Measurements from ENCODE around the gene SERPINB6. TPM values are rescaled to one million over a fixed set of nuclear protein-coding genes. Genes with fewer than 3 reads are reported as not detected.

The SERPINB6 gene
- total and polyA plus RNA-seq, 9 of the 15 experiments (the other 6 are each of a cell fraction or from before 2014, with no cell fraction given), result 86.6 to 211 (median 143) TPM

DNA sequence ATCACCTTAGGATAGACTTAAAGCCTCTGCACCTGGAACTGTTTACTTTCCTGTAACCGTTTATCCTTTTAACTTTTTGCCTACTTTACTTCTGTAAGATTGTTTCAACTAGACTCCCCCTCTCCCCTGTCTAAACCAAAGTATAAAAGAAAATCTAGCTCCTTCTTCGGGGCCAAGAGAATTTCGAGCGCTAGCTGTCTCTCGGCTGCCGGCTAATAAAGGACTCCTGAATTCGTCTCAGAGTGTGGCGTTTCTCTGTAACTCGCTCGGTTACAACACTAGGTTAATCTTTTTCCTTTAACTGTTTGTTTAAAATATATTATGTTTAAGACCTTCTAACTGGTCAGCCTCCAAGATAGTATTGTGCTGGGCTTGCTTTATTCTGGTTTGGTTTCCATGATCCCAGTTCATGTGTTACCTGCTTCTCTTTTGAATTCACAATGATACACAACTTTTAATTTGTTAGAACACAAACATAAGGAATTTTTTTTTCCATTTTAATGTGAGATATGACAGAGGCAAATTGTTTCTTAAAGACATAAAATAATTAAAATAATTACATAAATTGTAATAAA, 19.7 kb upstream of the SERPINB6 start (continued):
- TF ChIP-seq ZKSCAN8 (CRISPR knock-in tag; IDR thresholded peaks at IDR 0.05) (no peak), CTBP1 (IDR thresholded peaks at IDR 0.05; ENCODE audit: borderline replicate concordance) (0 out of 2 replicates have a peak, but pooled peaks have one; percentile 11), ZNF316 (IDR thresholded peaks at IDR 0.05) (peak; percentile 58; the same call in 1 of the 2 replicates), NCOA6 (IDR thresholded peaks at IDR 0.05) (peak; percentile 57; the same call in 1 of the 2 replicates), POLR2G (IDR thresholded peaks at IDR 0.05; ENCODE audit: low read depth, low read length) (0 out of 2 replicates have a peak, but pooled peaks have one; percentile 6), ARNT (IDR thresholded peaks at IDR 0.05) (0 out of 4 replicates have a peak, but pooled peaks of 1 of the 2 experiments have one; percentile 2)
- TF ChIP-seq, protein P1, sequence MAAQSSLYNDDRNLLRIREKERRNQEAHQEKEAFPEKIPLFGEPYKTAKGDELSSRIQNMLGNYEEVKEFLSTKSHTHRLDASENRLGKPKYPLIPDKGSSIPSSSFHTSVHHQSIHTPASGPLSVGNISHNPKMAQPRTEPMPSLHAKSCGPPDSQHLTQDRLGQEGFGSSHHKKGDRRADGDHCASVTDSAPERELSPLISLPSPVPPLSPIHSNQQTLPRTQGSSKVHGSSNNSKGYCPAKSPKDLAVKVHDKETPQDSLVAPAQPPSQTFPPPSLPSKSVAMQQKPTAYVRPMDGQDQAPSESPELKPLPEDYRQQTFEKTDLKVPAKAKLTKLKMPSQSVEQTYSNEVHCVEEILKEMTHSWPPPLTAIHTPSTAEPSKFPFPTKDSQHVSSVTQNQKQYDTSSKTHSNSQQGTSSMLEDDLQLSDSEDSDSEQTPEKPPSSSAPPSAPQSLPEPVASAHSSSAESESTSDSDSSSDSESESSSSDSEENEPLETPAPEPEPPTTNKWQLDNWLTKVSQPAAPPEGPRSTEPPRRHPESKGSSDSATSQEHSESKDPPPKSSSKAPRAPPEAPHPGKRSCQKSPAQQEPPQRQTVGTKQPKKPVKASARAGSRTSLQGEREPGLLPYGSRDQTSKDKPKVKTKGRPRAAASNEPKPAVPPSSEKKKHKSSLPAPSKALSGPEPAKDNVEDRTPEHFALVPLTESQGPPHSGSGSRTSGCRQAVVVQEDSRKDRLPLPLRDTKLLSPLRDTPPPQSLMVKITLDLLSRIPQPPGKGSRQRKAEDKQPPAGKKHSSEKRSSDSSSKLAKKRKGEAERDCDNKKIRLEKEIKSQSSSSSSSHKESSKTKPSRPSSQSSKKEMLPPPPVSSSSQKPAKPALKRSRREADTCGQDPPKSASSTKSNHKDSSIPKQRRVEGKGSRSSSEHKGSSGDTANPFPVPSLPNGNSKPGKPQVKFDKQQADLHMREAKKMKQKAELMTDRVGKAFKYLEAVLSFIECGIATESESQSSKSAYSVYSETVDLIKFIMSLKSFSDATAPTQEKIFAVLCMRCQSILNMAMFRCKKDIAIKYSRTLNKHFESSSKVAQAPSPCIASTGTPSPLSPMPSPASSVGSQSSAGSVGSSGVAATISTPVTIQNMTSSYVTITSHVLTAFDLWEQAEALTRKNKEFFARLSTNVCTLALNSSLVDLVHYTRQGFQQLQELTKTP (IDR thresholded peaks at IDR 0.05; ENCODE audit: low read depth in 1 of 2, partially characterized antibody in 2 of 2), result no peak
- TF ChIP-seq, protein P2, sequence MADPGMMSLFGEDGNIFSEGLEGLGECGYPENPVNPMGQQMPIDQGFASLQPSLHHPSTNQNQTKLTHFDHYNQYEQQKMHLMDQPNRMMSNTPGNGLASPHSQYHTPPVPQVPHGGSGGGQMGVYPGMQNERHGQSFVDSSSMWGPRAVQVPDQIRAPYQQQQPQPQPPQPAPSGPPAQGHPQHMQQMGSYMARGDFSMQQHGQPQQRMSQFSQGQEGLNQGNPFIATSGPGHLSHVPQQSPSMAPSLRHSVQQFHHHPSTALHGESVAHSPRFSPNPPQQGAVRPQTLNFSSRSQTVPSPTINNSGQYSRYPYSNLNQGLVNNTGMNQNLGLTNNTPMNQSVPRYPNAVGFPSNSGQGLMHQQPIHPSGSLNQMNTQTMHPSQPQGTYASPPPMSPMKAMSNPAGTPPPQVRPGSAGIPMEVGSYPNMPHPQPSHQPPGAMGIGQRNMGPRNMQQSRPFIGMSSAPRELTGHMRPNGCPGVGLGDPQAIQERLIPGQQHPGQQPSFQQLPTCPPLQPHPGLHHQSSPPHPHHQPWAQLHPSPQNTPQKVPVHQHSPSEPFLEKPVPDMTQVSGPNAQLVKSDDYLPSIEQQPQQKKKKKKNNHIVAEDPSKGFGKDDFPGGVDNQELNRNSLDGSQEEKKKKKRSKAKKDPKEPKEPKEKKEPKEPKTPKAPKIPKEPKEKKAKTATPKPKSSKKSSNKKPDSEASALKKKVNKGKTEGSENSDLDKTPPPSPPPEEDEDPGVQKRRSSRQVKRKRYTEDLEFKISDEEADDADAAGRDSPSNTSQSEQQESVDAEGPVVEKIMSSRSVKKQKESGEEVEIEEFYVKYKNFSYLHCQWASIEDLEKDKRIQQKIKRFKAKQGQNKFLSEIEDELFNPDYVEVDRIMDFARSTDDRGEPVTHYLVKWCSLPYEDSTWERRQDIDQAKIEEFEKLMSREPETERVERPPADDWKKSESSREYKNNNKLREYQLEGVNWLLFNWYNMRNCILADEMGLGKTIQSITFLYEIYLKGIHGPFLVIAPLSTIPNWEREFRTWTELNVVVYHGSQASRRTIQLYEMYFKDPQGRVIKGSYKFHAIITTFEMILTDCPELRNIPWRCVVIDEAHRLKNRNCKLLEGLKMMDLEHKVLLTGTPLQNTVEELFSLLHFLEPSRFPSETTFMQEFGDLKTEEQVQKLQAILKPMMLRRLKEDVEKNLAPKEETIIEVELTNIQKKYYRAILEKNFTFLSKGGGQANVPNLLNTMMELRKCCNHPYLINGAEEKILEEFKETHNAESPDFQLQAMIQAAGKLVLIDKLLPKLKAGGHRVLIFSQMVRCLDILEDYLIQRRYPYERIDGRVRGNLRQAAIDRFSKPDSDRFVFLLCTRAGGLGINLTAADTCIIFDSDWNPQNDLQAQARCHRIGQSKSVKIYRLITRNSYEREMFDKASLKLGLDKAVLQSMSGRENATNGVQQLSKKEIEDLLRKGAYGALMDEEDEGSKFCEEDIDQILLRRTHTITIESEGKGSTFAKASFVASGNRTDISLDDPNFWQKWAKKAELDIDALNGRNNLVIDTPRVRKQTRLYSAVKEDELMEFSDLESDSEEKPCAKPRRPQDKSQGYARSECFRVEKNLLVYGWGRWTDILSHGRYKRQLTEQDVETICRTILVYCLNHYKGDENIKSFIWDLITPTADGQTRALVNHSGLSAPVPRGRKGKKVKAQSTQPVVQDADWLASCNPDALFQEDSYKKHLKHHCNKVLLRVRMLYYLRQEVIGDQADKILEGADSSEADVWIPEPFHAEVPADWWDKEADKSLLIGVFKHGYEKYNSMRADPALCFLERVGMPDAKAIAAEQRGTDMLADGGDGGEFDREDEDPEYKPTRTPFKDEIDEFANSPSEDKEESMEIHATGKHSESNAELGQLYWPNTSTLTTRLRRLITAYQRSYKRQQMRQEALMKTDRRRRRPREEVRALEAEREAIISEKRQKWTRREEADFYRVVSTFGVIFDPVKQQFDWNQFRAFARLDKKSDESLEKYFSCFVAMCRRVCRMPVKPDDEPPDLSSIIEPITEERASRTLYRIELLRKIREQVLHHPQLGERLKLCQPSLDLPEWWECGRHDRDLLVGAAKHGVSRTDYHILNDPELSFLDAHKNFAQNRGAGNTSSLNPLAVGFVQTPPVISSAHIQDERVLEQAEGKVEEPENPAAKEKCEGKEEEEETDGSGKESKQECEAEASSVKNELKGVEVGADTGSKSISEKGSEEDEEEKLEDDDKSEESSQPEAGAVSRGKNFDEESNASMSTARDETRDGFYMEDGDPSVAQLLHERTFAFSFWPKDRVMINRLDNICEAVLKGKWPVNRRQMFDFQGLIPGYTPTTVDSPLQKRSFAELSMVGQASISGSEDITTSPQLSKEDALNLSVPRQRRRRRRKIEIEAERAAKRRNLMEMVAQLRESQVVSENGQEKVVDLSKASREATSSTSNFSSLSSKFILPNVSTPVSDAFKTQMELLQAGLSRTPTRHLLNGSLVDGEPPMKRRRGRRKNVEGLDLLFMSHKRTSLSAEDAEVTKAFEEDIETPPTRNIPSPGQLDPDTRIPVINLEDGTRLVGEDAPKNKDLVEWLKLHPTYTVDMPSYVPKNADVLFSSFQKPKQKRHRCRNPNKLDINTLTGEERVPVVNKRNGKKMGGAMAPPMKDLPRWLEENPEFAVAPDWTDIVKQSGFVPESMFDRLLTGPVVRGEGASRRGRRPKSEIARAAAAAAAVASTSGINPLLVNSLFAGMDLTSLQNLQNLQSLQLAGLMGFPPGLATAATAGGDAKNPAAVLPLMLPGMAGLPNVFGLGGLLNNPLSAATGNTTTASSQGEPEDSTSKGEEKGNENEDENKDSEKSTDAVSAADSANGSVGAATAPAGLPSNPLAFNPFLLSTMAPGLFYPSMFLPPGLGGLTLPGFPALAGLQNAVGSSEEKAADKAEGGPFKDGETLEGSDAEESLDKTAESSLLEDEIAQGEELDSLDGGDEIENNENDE (IDR thresholded peaks at IDR 0.05; ENCODE audit: low read depth, low read length), result no peak

Measured in K562 (cell line).